KMS-11 (cell line): ENCODE measurements around the gene TIPARP.

Source experiments
- H2AFZ ChIP-seq: fragments of 200-600 bp; sonication (generic); 2 replicates; pipeline ENCODE4 v1.6.1; 2016; ENCODE audit warnings: antibody characterized with exemption, mixed run types, low read depth
- H3K27ac ChIP-seq: fragments of 200-600 bp; sonication (generic); 2 replicates; pipeline ENCODE4 v1.6.1; 2016; ENCODE audit warnings: mild to moderate bottlenecking, mixed run types
- H3K27me3 ChIP-seq: fragments of 200-600 bp; sonication (generic); 2 replicates; pipeline ENCODE4 v1.6.1; 2017; ENCODE audit warnings: mild to moderate bottlenecking, low read depth, mixed run types, moderate library complexity; ENCODE audit not compliant: insufficient read depth
- H3K36me3 ChIP-seq: fragments of 200-600 bp; sonication (generic); 2 replicates; pipeline ENCODE4 v1.6.1; 2017; ENCODE audit warnings: mild to moderate bottlenecking, mixed run types; ENCODE audit not compliant: insufficient read depth
- H3K4me1 ChIP-seq: fragments of 200-600 bp; sonication (generic); 2 replicates; pipeline ENCODE4 v1.6.1; 2016; ENCODE audit warnings: mild to moderate bottlenecking, low read depth, mixed run types; ENCODE audit not compliant: poor library complexity, severe bottlenecking
- H3K4me2 ChIP-seq: fragments of 200-600 bp; sonication (generic); 2 replicates; pipeline ENCODE4 v1.7.0; 2016; ENCODE audit warnings: mild to moderate bottlenecking, mixed run types
- H3K4me3 ChIP-seq: fragments of 200-600 bp; sonication (generic); IDR thresholded peaks from 2 replicates; pipeline ENCODE4 v1.6.1; 2017; ENCODE audit warnings: low read depth, low read length, mixed read lengths; ENCODE audit not compliant: insufficient read depth
- H3K79me2 ChIP-seq: fragments of 200-600 bp; sonication (generic); 2 replicates; pipeline ENCODE4 v1.6.1; 2016; ENCODE audit warnings: low read depth, mixed run types; ENCODE audit not compliant: insufficient read depth
- H3K9ac ChIP-seq: fragments of 200-600 bp; sonication (generic); 2 replicates; pipeline ENCODE4 v1.6.1; 2016; ENCODE audit warnings: mild to moderate bottlenecking, mixed run types
- H4K20me1 ChIP-seq: fragments of 200-600 bp; sonication (generic); 2 replicates; pipeline ENCODE4 v1.6.1; 2016; ENCODE audit warnings: mild to moderate bottlenecking, mixed run types; ENCODE audit not compliant: insufficient read depth
- CTCF ChIP-seq: fragments of 200-600 bp; sonication (generic); conservative IDR thresholded peaks from 2 replicates; pipeline ENCODE4 v1.6.1; 2017; ENCODE audit warnings: low read depth, mild to moderate bottlenecking, antibody characterized with exemption, low read length, moderate library complexity, mixed read lengths

The TIPARP gene

DNA sequence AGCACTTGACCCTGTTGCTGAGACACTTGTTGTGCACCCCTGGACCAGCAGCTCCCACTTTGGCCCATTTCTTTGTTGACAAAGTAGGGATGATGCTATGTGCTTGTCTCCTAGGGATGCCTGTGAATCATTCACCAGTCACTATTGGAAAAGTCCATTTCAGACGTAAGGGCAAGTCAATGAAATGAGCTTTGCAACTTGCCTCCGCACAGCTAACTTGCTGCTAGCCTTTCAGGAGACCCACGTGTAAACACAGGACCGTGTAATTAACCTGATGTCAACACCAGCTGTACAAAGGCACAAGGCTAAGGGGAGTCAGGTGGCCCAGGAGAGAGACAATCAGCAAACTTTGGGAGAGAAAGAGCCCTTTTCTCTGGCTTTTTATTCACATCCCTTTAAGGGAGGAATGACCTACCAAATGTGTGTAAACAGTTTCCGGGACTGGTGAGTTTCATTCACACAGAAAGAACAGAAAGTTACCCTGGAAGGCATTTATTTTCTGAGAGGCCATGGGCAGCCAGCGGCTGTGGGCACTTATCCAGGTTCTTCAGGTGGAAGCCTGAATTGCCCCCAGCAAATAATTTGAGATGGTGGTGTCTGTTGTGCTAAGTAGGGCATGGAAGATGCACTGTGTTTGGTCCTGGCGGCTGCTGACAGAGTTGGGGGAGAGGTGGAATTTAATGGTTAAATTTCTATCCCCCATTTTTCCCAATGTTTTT lies 54.0 kb downstream of the TIPARP start:
- Histone ChIP-seq H3K27ac (no peak overlapping the region), H2AFZ (no peak overlapping the region), H3K4me2 (no peak overlapping the region), H3K4me1 (peaks cover 5% of the 10 kb centered on the region), H4K20me1 (no peaks in the 10 kb centered on the region), H3K27me3 (no peaks in the 10 kb centered on the region), H3K4me3 (no peak overlapping the region), H3K9ac (no peak overlapping the region), H3K79me2 (no peaks in the 10 kb centered on the region), H3K36me3 (no peaks in the 10 kb centered on the region)
- no peak for TF ChIP-seq CTCF

DNA sequence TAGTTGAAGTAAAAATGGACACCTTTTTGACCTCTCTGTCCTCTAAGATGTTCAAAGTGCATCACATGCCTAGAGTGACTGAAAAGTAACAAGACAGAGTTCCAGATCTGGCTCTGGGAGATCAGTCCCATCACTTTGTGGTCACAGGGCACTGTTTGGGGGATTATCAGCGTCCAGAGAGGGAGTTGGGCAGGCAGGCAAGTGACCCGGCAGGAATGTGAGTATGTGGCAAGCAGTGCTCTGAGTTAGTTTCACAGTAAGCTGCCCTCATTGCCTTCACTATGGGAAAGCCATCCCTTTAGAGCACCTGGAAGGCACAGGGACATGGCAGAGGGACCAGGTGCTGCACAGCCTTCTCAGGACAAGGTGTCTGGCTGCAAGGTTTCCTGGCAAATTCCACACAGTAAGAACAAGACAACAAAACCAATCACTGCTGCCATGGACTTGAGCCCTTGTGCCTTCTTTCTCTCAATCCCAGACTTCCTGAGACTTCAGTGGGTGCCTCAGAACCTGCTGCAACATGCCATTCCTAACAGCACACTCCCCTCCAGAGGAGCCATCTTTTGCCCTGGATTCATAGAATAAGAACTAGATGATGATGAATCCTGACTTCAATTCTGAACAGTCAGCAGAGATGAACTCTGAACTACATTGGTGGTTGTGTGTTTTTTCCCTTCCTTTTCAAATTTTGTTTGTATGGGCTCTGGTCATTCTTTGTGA lies 55.2 kb downstream of the TIPARP start:
- Histone ChIP-seq H3K9ac (no peak overlapping the region), H3K36me3 (no peaks in the 10 kb centered on the region), H2AFZ (no peak overlapping the region), H3K79me2 (no peaks in the 10 kb centered on the region), H3K27me3 (no peaks in the 10 kb centered on the region), H3K4me1 (no peaks in the 10 kb centered on the region), H3K4me3 (no peak overlapping the region), H3K27ac (no peak overlapping the region), H3K4me2 (no peak overlapping the region), H4K20me1 (no peaks in the 10 kb centered on the region)
- no peak for TF ChIP-seq CTCF

DNA sequence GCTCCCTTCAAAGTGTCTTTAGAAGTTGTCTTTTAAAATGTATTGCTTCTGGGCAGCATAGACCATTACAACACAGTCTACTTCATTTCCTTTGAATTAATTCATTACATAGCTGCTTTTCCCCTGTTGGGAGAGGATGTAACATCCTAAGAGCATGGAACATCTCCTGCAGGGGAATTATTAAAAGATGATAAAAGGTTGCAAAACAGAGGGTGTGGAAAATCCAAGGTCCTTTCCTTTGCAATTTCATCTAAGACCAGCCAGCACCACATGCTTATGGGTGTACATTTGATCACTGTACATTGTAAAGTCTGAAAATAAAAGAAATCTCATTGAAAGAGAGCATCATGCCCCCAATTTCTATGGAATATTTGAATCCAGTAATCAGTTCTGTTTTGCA lies 57.4 kb downstream of the TIPARP start:
- H3K4me2 ChIP-seq, result no peak overlapping the region
- H3K27ac ChIP-seq, result no peak overlapping the region
- H4K20me1 ChIP-seq, result no peaks in the 10 kb centered on the region
- H2AFZ ChIP-seq, result no peak overlapping the region
- no peaks in the 10 kb centered on the region for H3K79me2 ChIP-seq
- no peak overlapping the region for H3K9ac ChIP-seq
- H3K27me3 ChIP-seq, result no peaks in the 10 kb centered on the region
- no peak for TF ChIP-seq CTCF
- no peak overlapping the region for H3K4me3 ChIP-seq
- no peaks in the 10 kb centered on the region for H3K4me1 ChIP-seq
- no peaks in the 10 kb centered on the region for H3K36me3 ChIP-seq

DNA sequence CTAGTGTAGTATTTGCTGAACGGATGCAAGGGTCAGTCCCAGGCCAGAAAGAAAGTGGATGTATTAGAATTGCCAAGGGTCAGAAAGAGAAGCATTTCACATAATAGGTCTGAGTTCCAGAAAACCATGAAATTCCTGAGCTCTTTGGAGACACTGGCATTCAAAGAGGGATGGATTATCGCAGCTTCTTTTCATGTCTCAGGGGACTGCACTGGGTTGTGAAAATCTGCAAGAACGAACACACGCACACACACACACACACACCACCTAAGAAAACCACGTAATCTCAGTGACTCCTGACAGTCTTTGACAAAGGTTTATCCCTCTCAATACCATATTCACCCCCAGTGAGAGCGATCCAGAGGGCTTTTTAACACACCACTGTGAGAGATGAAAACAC lies 57.9 kb downstream of the TIPARP start:
- Histone ChIP-seq H3K27me3 (no peaks in the 10 kb centered on the region), H2AFZ (no peak overlapping the region), H3K27ac (no peak overlapping the region), H3K79me2 (no peaks in the 10 kb centered on the region), H3K4me2 (no peak overlapping the region), H3K4me3 (no peak overlapping the region), H3K4me1 (no peaks in the 10 kb centered on the region), H3K9ac (no peak overlapping the region), H4K20me1 (no peaks in the 10 kb centered on the region), H3K36me3 (no peaks in the 10 kb centered on the region)
- TF ChIP-seq CTCF, result no peak
